ENCODE results near the gene HNRNPA2B1. TPM values are rescaled to one million over a fixed set of nuclear protein-coding genes. Genes with fewer than 3 reads are reported as not detected.

Gene HNRNPA2B1
- total RNA-seq, 1 experiment from 2014 or later: 1,101 TPM

GRCh38 chr7:26186364-26187311, 13.9 kb downstream of the HNRNPA2B1 start:
- ATAC-seq: no peak; the same call in 1 of the 2 replicates
- CTCF ChIA-PET: interaction anchor here (1.8 to 2.2 kb wide), 2 partner anchors 12 to 35 kb away, joined by 6 to 9 read pairs; partner anchors contain the start of gene NFE2L3
- POLR2A ChIA-PET: interaction anchor here (1.6 to 3.2 kb wide), 4 partner anchors 12 to 34 kb away, joined by 10 to 35 read pairs (median 16); partner anchors contain the start of genes CBX3, HNRNPA2B1 and NFE2L3
- H3K9me3 Mint-ChIP-seq: no peaks in the 10 kb centered on the region
- peak; percentile 11; the same call in 1 of the 2 replicates for TF ChIP-seq ERG (CRISPR knock-in tag; IDR thresholded peaks at IDR 0.05)
- peak; percentile 82; the same call in 1 of the 2 replicates for TF ChIP-seq PRRX2 (CRISPR knock-in tag; IDR thresholded peaks at IDR 0.05)
- TF ChIP-seq ZNF416 (CRISPR knock-in tag; IDR thresholded peaks at IDR 0.05): peak; percentile 43; the same call in 1 of the 2 replicates
- TF ChIP-seq SP1 (CRISPR knock-in tag; conservative IDR thresholded peaks at IDR 0.05): no peak
- TF ChIP-seq EMX1 (CRISPR knock-in tag; IDR thresholded peaks at IDR 0.05): peak; percentile 61; the same call in 1 of the 2 replicates
- no peak for TF ChIP-seq MLX (CRISPR knock-in tag; IDR thresholded peaks at IDR 0.05)
- TF ChIP-seq ZNF671 (CRISPR knock-in tag; IDR thresholded peaks at IDR 0.05): peak; percentile 32; the same call in 1 of the 2 replicates
- H3K4me1 Mint-ChIP-seq: peaks cover 48% of the 10 kb centered on the region
- no peak overlapping the region for H3K4me3 Mint-ChIP-seq
- H3K27me3 Mint-ChIP-seq (ENCODE audit: low read depth): no peaks in the 10 kb centered on the region
- DNase-seq (ENCODE audit: low spot score): no peak
- peaks cover 50% of the 10 kb centered on the region for H3K36me3 Mint-ChIP-seq
- peak overlapping the region; percentile 97 for H3K27ac Mint-ChIP-seq

GRCh38 chr7:26185844-26186180, 14.7 kb downstream of the HNRNPA2B1 start:
- Mint-ChIP-seq H3K4me3 (no peak overlapping the region), H3K36me3 (peaks cover 48% of the 10 kb centered on the region), H3K9me3 (no peaks in the 10 kb centered on the region), H3K27me3 (ENCODE audit: low read depth) (no peaks in the 10 kb centered on the region), H3K4me1 (peaks cover 50% of the 10 kb centered on the region), H3K27ac (peak overlapping the region; percentile 92)
- POLR2A ChIA-PET: no interaction called here
- no peak for TF ChIP-seq ZNF671 (CRISPR knock-in tag; IDR thresholded peaks at IDR 0.05)
- peak; percentile 35; the same call in 1 of the 2 replicates for TF ChIP-seq ERG (CRISPR knock-in tag; IDR thresholded peaks at IDR 0.05)
- DNase-seq (ENCODE audit: low spot score): no peak
- CTCF ChIA-PET: no interaction called here
- no peak for ATAC-seq

- Mint-ChIP-seq H3K4me1 (peaks cover 50% of the 10 kb centered on the region), H3K9me3 (no peaks in the 10 kb centered on the region), H3K27ac (peak overlapping the region; percentile 92), H3K4me3 (no peak overlapping the region), H3K36me3 (peaks cover 48% of the 10 kb centered on the region), H3K27me3 (ENCODE audit: low read depth) (no peaks in the 10 kb centered on the region)
- DNase-seq (ENCODE audit: low spot score) (no peak), ATAC-seq (no peak)
- POLR2A ChIA-PET: no interaction called here
- CTCF ChIA-PET: no interaction called here
- TF ChIP-seq ZNF232 (CRISPR knock-in tag; IDR thresholded peaks at IDR 0.05) (no peak), NFATC4 (CRISPR knock-in tag; IDR thresholded peaks at IDR 0.05) (peak; percentile 23; the same call in 1 of the 2 replicates), AR (CRISPR knock-in tag; IDR thresholded peaks at IDR 0.05) (0 out of 2 replicates have a peak, but pooled peaks have one; percentile 36), ARID4B (CRISPR knock-in tag; IDR thresholded peaks at IDR 0.05; ENCODE audit: borderline replicate concordance) (peak; percentile 36; the same call in 1 of the 2 replicates), PRRX2 (CRISPR knock-in tag; IDR thresholded peaks at IDR 0.05) (peak; percentile 30; the same call in 1 of the 2 replicates), ZBTB43 (CRISPR knock-in tag; IDR thresholded peaks at IDR 0.05) (no peak), GABPB1 (CRISPR knock-in tag; IDR thresholded peaks at IDR 0.05) (no peak)
These were observed 15.3 kb downstream of the HNRNPA2B1 start for GRCh38 chr7:26185131-26185843.
